Stomach (tissue), 9 donors: ENCODE measurements around the gene LIPM. TPM values are rescaled to one million over a fixed set of nuclear protein-coding genes. Genes with fewer than 3 reads are reported as not detected.

Experiments used
- DNase-seq, 2 donors: peaks; one replicate each; pipeline versions ENCODE4 v3.0.0 to v3.0.0-alpha.2; 2013 to 2019
- H3K27ac ChIP-seq, 5 donors: fragments of 200-600 bp in 4 of 5; sonication (generic) in 4 of 5; one replicate each; pipeline ENCODE4 v1.5.1; 2013 to 2019; ENCODE audit warnings: mild to moderate bottlenecking in 1 of 5, moderate library complexity in 1 of 5
- H3K27me3 ChIP-seq, 3 donors: fragments of 200-600 bp; sonication (generic); one replicate each; pipeline ENCODE4 v1.5.1; 2017 to 2019; ENCODE audit warnings: mixed run types in 1 of 3
- H3K36me3 ChIP-seq, 4 donors: fragments of 200-600 bp; sonication (generic); 1 replicate in 3 of 4; 2 replicates in 1 of 4; pipeline ENCODE4 v1.5.1; 2016 to 2019
- H3K4me1 ChIP-seq, 4 donors: fragments of 200-600 bp; sonication (generic); one replicate each; pipeline ENCODE4 v1.5.1; 2016 to 2019
- H3K4me3 ChIP-seq, 4 donors: fragments of 200-600 bp; sonication (generic) in 3 of 4; one replicate each; pipeline ENCODE4 v1.5.1; 2016 to 2019; ENCODE audit warnings: mild to moderate bottlenecking in 1 of 4
- H3K9me3 ChIP-seq, 4 donors: fragments of 200-600 bp; sonication (generic); one replicate each; pipeline ENCODE4 v1.5.1; 2016 to 2019
- EP300 ChIP-seq: sonication (generic); formaldehyde crosslinking; IDR thresholded peaks from one replicate; pipeline ENCODE4 v1.6.1; 2017; ENCODE audit warnings: antibody characterized with exemption
- POLR2A ChIP-seq, 4 donors: fragments of 450-650 bp; IDR thresholded peaks; one replicate each; pipeline ENCODE4 v1.6.1; 2016; ENCODE audit warnings: antibody characterized with exemption in 4 of 4, control low read depth in 2 of 4, mild to moderate bottlenecking in 1 of 4, moderate library complexity in 1 of 4
- POLR2AphosphoS5 ChIP-seq, 3 donors: sonication (generic); formaldehyde crosslinking; IDR thresholded peaks; one replicate each; pipeline ENCODE4 v1.6.1; 2016; ENCODE audit warnings: antibody characterized with exemption in 3 of 3
- whole genome bisulfite sequencing, 5 donors: extraction: QIAGEN DNeasy Blood & Tissue Kit in 3 of 5; methylation state at CpG; one replicate each; pipeline versions ENCODE4 v1.1.5 to v1.1.7; 2013 to 2018; 5-methylcytosine and 5-hydroxymethylcytosine counted together
- intact Hi-C: fragments of 100-400 bp; cut with DNase I; formaldehyde crosslinking; loops from one replicate; pipeline ENCODE4 v1.15.1; 2023; ENCODE audit warnings: low total_unique reads
- polyA plus RNA-seq, 3 donors: library from polyadenylated mRNA; stranded (reverse); fragments of 200-250 nt; gene quantifications; one replicate each; pipeline ENCODE4 v1.2.3, GENCODE V29; 2013
- total RNA-seq, 5 donors: library from RNA; depleted of rRNA; stranded (reverse); fragments of >200 nt; gene quantifications; one replicate each; pipeline versions ENCODE4 v1.1.0 to v1.2.3, GENCODE V29; 2014 to 2016
- TF ChIP-seq, protein P1 (sequence below), 7 experiments: fragments of 450-650 bp in 4 of 7; fragments of 200-600 bp in 3 of 7; sonication (generic) in 3 of 7; IDR thresholded peaks; one replicate each; pipeline ENCODE4 v1.5.1; 2016 to 2019; ENCODE audit warnings: antibody characterized with exemption in 7 of 7, control low read depth in 2 of 7, mild to moderate bottlenecking in 1 of 7
- donor health status: healthy with polysubstance abuse.
- donor health status: Bipolar disorder and iron deficiency.
- donor health status: healthy.

The LIPM gene
- total and polyA plus RNA-seq, 8 donors, result not detected

DNA sequence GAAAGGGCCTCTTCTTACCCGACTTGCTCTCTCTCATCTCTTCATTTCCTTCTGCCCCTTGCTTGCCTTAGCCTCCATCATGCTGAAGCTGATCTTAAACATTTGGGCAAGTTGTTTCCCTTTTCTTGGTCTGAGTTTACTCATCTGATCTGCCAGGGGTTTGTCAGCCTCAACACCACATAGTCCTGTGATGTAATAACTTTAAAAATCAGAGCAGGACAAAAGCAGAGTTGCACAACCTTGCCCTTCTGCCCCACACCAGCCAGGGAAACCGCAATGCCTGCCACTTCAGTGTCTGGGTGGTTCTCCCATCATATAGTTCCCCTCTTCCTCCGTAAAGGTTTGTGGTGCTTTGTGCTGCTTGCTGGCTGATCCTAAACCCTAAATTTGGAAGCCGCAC is 9.9 kb upstream of the LIPM start:
- intact Hi-C loops, result no loop called here
- TF ChIP-seq, protein P1, sequence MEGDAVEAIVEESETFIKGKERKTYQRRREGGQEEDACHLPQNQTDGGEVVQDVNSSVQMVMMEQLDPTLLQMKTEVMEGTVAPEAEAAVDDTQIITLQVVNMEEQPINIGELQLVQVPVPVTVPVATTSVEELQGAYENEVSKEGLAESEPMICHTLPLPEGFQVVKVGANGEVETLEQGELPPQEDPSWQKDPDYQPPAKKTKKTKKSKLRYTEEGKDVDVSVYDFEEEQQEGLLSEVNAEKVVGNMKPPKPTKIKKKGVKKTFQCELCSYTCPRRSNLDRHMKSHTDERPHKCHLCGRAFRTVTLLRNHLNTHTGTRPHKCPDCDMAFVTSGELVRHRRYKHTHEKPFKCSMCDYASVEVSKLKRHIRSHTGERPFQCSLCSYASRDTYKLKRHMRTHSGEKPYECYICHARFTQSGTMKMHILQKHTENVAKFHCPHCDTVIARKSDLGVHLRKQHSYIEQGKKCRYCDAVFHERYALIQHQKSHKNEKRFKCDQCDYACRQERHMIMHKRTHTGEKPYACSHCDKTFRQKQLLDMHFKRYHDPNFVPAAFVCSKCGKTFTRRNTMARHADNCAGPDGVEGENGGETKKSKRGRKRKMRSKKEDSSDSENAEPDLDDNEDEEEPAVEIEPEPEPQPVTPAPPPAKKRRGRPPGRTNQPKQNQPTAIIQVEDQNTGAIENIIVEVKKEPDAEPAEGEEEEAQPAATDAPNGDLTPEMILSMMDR (IDR thresholded peaks at IDR 0.05), result no peak
- TF ChIP-seq POLR2A (IDR thresholded peaks at IDR 0.05) (no peak), POLR2AphosphoS5 (IDR thresholded peaks at IDR 0.05) (no peak), EP300 (no peak)
- DNase-seq, result peak in 1 of 2 donors; percentile 18
- no peak overlapping the region for H3K4me3 ChIP-seq
- no peaks in the 10 kb centered on the region for H3K9me3 ChIP-seq
- no peak overlapping the region for H3K27ac ChIP-seq
- 79 to 88% (median 83%) methylated on average over 4 of the region's 4 CpGs for WGBS, 5 donors
- H3K36me3 ChIP-seq, result no peaks in the 10 kb centered on the region
- no peaks in the 10 kb centered on the region for H3K27me3 ChIP-seq
- H3K4me1 ChIP-seq, result peaks cover 0 to 7% (median 0%) of the 10 kb centered on the region in 4 donors

DNA sequence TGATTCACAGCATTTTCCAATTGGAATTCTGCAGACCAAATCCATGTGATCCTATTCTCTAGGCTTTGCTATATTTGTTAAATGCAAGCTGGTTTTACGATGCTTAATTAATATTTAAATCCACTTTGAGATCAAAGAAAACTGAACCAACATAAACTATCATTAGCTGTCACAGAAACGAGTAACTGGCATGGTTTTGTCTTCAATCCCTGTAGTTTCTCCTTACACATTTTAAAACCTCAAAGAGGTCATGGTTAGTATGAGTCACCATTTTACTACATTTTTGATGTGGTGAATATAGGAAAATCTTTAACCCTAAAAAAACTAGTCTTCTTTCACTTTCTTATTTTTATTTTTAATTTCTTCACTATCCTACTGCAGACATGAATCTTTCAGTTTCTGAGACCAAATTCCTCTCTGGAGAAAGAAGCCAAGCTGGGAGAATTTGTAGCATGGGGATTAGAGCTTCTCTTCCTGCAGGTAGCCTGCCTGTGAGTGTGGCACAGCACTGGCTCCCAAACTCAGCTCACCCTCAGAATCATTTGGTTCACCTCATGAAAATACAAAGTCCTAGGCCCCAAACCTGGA is 8.7 kb upstream of the LIPM start:
- 46 to 63% (median 56%) methylated on average over 2 of the region's 2 CpGs for WGBS, 5 donors

DNA sequence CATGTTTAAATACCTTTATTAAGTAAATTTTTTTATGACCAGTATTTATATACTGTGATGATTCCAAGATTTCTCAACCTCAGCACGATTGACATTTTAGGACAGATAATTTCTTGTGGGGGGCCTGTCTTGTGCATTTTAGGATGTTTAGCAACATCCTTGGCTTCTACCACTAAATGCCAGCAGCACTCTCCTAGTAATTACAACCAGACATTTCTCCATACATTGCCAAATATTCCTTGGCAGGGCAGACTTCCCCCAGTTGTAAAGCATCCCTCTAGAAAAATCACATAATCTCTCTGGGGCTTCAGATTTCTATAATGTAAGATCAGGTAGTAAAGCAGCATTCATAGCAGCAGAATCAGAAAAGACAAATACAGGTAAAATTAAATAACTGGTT is 7.8 kb upstream of the LIPM start:
- intact Hi-C loops, result no loop called here

More for the DNA sequence above, 8.7 kb upstream of the LIPM start:
- H3K9me3 ChIP-seq, result no peaks in the 10 kb centered on the region
- H3K4me1 ChIP-seq, result peaks cover 0 to 8% (median 0%) of the 10 kb centered on the region in 4 donors
- TF ChIP-seq, protein P1 (IDR thresholded peaks at IDR 0.05), result no peak
- no peak for TF ChIP-seq POLR2A (IDR thresholded peaks at IDR 0.05)
- no peak for TF ChIP-seq EP300
- TF ChIP-seq POLR2AphosphoS5 (IDR thresholded peaks at IDR 0.05), result no peak
- no peak overlapping the region for H3K27ac ChIP-seq
- H3K4me3 ChIP-seq, result no peak overlapping the region
- H3K36me3 ChIP-seq, result no peaks in the 10 kb centered on the region
- intact Hi-C loops, result no loop called here
- H3K27me3 ChIP-seq, result no peaks in the 10 kb centered on the region
- no peak for DNase-seq

DNA sequence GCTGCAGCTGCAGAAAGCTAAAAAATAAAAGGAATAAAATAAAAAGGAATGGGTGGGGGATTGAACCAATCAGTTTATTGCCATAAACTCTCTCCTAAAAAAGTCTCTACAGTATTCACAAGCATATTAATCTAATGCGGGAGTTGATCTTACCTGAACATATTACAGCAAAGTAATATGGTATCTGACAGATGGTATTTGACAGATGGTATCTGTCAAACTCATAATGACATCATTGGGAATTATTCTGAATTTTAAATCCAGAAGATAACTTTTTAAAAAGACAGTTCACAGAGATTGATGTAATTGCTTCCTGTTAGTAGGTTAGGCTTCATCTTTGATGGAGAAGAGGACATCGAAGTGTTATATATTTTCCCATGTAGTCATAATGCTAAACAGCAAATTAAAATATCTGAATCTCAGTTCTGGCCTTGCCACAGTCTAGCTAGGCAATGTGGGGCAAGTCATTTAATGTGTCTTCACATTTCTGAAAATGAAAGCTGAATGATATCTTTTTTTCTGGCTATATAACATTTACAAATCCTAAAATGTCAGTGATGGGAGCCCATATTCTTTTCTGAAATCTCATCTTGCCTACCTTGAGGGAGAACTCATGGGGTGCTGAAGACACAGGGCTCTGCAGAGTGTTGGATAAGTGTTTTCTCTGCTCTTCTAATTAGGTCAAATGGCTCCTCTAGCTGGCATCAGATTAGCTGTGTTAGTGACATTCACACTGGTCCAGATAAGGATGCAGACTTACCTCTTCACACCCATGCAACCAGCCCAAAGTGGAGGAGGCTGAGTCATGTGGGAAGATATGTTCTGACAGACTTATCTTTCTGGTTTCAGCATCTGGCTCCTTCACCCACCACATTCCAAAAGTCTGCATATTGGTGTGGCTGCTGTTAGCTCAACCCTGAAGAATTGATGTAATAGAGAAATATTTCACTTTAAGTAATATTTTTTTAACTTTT is 2.1 kb upstream of the LIPM start:
- Histone ChIP-seq H3K27ac (no peak overlapping the region), H3K9me3 (no peaks in the 10 kb centered on the region), H3K36me3 (no peaks in the 10 kb centered on the region), H3K4me3 (no peak overlapping the region), H3K27me3 (no peaks in the 10 kb centered on the region), H3K4me1 (peaks cover 0 to 8% (median 0%) of the 10 kb centered on the region in 4 donors)
- intact Hi-C loops, result no loop called here
- 89 to 97% (median 91%) methylated on average over 2 of the region's 2 CpGs for WGBS, 5 donors
- no peak for DNase-seq
- TF ChIP-seq POLR2AphosphoS5 (IDR thresholded peaks at IDR 0.05) (no peak), POLR2A (IDR thresholded peaks at IDR 0.05) (no peak), EP300 (no peak)
- TF ChIP-seq, protein P1 (IDR thresholded peaks at IDR 0.05), result no peak

More for the DNA sequence above, 7.8 kb upstream of the LIPM start:
- DNase-seq, result no peak
- Histone ChIP-seq H3K27me3 (no peaks in the 10 kb centered on the region), H3K27ac (no peak overlapping the region), H3K36me3 (no peaks in the 10 kb centered on the region), H3K4me3 (no peak overlapping the region), H3K9me3 (no peaks in the 10 kb centered on the region), H3K4me1 (peaks cover 0 to 8% (median 0%) of the 10 kb centered on the region in 4 donors)
- 77 to 85% (median 84%) methylated on average over 1 of the region's 1 CpG for WGBS, 5 donors
- no peak for TF ChIP-seq EP300
- TF ChIP-seq, protein P1 (IDR thresholded peaks at IDR 0.05), result no peak
- TF ChIP-seq POLR2AphosphoS5 (IDR thresholded peaks at IDR 0.05), result no peak
- TF ChIP-seq POLR2A (IDR thresholded peaks at IDR 0.05), result no peak
